Neural progenitor cell (in vitro differentiated cells): ENCODE data around the gene CDC42EP1. TPM values are rescaled to one million over a fixed set of nuclear protein-coding genes. Genes with fewer than 3 reads are reported as not detected.
"Not testable (repeated sequence)": the region's sequence is repeated elsewhere in the genome, so short reads cannot be mapped to it uniquely, and the experiment has no call there.

Source experiments
- DNase-seq: peaks from one replicate; pipeline ENCODE4 v3.0.0-alpha.2; 2016; ENCODE audit warnings: low spot score
- H2AFZ ChIP-seq: fragments of 200-600 bp; sonication (generic); replicated peaks from 2 replicates; pipeline ENCODE4 v1.6.1; 2016; ENCODE audit warnings: antibody characterized with exemption
- H3F3A ChIP-seq: fragments of 200-600 bp; sonication (generic); 2 replicates; pipeline ENCODE4 v1.6.1; 2016; ENCODE audit warnings: antibody characterized with exemption, low read depth
- H3K27ac ChIP-seq: fragments of 200-600 bp; sonication (generic); 2 replicates; pipeline ENCODE4 v1.5.1; 2016; ENCODE audit warnings: mild to moderate bottlenecking
- H3K27me3 ChIP-seq: fragments of 200-600 bp; sonication (generic); 2 replicates; pipeline ENCODE4 v1.6.1; 2016; ENCODE audit warnings: mild to moderate bottlenecking, moderate library complexity
- H3K36me3 ChIP-seq: fragments of 200-600 bp; sonication (generic); 2 replicates; pipeline ENCODE4 v1.5.1; 2016
- H3K4me1 ChIP-seq: fragments of 200-600 bp; sonication (generic); 2 replicates; pipeline ENCODE4 v1.6.1; 2016; ENCODE audit warnings: mixed run types
- H3K4me2 ChIP-seq: fragments of 200-600 bp; sonication (generic); 2 replicates; pipeline ENCODE4 v1.6.1; 2016
- H3K4me3 ChIP-seq: fragments of 200-600 bp; sonication (generic); 2 replicates; pipeline ENCODE4 v1.5.1; 2016
- H3K79me2 ChIP-seq: fragments of 200-600 bp; sonication (generic); 2 replicates; pipeline ENCODE4 v1.6.1; 2016; ENCODE audit warnings: low read depth
- H3K9ac ChIP-seq: fragments of 200-600 bp; sonication (generic); 2 replicates; pipeline ENCODE4 v1.6.1; 2016
- H3K9me3 ChIP-seq: fragments of 200-600 bp; sonication (generic); 2 replicates; pipeline ENCODE4 v1.5.1; 2016; ENCODE audit warnings: low read depth
- H4K20me1 ChIP-seq: fragments of 200-600 bp; sonication (generic); 2 replicates; pipeline ENCODE4 v1.6.1; 2016; ENCODE audit warnings: low read depth
- H3K27ac Mint-ChIP-seq: 3 replicates; pipeline ENCODE4 v1.8.0; 2021; ENCODE audit warnings: mixed read lengths
- H3K27me3 Mint-ChIP-seq: 2 replicates; pipeline ENCODE4 v1.8.0; 2022; ENCODE audit warnings: low read depth, mild to moderate bottlenecking, inconsistent platforms, moderate library complexity, mixed read lengths; ENCODE audit not compliant: insufficient read depth
- H3K36me3 Mint-ChIP-seq: 3 replicates; pipeline ENCODE4 v1.8.0; 2021; ENCODE audit warnings: mixed read lengths
- H3K4me1 Mint-ChIP-seq: 3 replicates; pipeline ENCODE4 v1.8.0; 2021; ENCODE audit warnings: mixed read lengths
- H3K4me3 Mint-ChIP-seq: 3 replicates; pipeline ENCODE4 v1.8.0; 2021; ENCODE audit warnings: mild to moderate bottlenecking, moderate library complexity, mixed read lengths
- H3K9me3 Mint-ChIP-seq: 3 replicates; pipeline ENCODE4 v1.8.0; 2020; ENCODE audit warnings: mixed read lengths
- CTCF ChIP-seq: fragments of 200-600 bp; sonication (generic); IDR thresholded peaks from 2 replicates; pipeline ENCODE4 v1.5.1; 2017; ENCODE audit warnings: antibody characterized with exemption, mild to moderate bottlenecking
- EZH2 ChIP-seq: fragments of 200-600 bp; sonication (generic); IDR thresholded peaks from 2 replicates; pipeline ENCODE4 v1.6.1; 2017; ENCODE audit warnings: antibody characterized with exemption, mild to moderate bottlenecking, moderate library complexity
- EZH2phosphoT487 ChIP-seq: fragments of 200-600 bp; sonication (generic); IDR thresholded peaks from 2 replicates; pipeline ENCODE4 v1.6.1; 2017; ENCODE audit warnings: antibody characterized with exemption
- total RNA-seq: library from RNA; depleted of rRNA; stranded (reverse); fragments of >200 nt; gene quantifications from 2 replicates; pipeline ENCODE4 v1.2.3, GENCODE V29; 2015; ENCODE audit warnings: low replicate concordance

Gene CDC42EP1
- total RNA-seq, 1 donor from 2014 or later, result 0.84 TPM

DNA sequence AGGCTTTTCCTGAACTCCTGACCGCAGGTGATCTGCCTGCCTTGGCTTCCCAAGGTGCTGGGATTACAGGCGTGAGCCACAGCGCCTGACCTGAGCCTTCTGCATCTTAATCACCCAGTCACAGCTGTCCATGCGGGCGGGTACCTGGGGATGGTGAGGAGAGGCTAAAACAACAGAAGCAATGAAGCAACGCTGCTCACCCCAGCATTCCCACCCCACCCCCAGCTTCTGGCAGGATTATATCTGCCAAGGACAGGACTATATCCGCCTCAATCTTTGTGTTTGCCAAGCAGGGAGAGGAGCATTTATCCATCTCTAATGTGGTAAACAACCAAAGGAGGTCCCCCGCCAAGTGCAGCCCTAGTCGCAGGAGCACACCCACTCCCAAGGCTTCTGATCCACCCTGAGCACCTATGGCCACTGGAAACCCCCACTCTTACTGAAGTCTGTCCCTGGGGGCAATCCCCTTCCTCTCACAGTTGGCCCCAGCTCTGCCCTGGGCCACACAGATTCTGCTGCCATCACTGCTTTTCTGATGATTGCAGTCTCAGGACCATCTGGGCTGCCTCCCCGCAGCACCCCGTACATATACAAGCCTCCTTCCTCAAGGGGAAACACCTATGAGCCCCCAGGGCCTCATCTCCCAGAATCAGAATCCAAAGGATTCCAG lies 28.4 kb downstream of the CDC42EP1 start:
- no peaks in the 10 kb centered on the region for H3K9me3 Mint-ChIP-seq
- no peak for TF ChIP-seq EZH2
- no peak for TF ChIP-seq EZH2phosphoT487
- no peak for TF ChIP-seq CTCF
- no peaks in the 10 kb centered on the region for H3K36me3 ChIP-seq
- no peaks in the 10 kb centered on the region for H3K36me3 Mint-ChIP-seq
- no peak overlapping the region for H2AFZ ChIP-seq
- H3K27ac ChIP-seq, result no peak overlapping the region
- peak overlapping the region; percentile 83 for H3K27ac Mint-ChIP-seq
- H3K4me1 ChIP-seq, result no peaks in the 10 kb centered on the region
- no peak for DNase-seq
- H3K4me3 ChIP-seq, result no peak overlapping the region
- no peaks in the 10 kb centered on the region for H3K79me2 ChIP-seq
- no peaks in the 10 kb centered on the region for H4K20me1 ChIP-seq
- H3K9me3 ChIP-seq, result no peaks in the 10 kb centered on the region
- H3K27me3 Mint-ChIP-seq, result peaks cover 7% of the 10 kb centered on the region
- H3K27me3 ChIP-seq, result no peaks in the 10 kb centered on the region
- no peak overlapping the region for H3K4me3 Mint-ChIP-seq
- H3K4me2 ChIP-seq, result no peak overlapping the region
- peaks cover 16% of the 10 kb centered on the region for H3K4me1 Mint-ChIP-seq
- no peak overlapping the region for H3K9ac ChIP-seq
- H3F3A ChIP-seq, result peaks cover 9% of the 10 kb centered on the region

GRCh38 chr22:37589636-37590035 lies 29.4 kb downstream of the CDC42EP1 start:
- H3K4me1 ChIP-seq, result no peaks in the 10 kb centered on the region
- H3K27ac ChIP-seq, result no peak overlapping the region
- H3K4me3 ChIP-seq, result no peak overlapping the region
- TF ChIP-seq EZH2 (no peak), EZH2phosphoT487 (no peak), CTCF (no peak)
- no peaks in the 10 kb centered on the region for H3K9me3 Mint-ChIP-seq
- H3K36me3 ChIP-seq, result no peaks in the 10 kb centered on the region
- no peaks in the 10 kb centered on the region for H3K9me3 ChIP-seq
- H3K4me1 Mint-ChIP-seq, result peaks cover 16% of the 10 kb centered on the region
- no peak overlapping the region for H2AFZ ChIP-seq
- no peaks in the 10 kb centered on the region for H3K27me3 ChIP-seq
- no peaks in the 10 kb centered on the region for H4K20me1 ChIP-seq
- H3K4me2 ChIP-seq, result no peak overlapping the region
- H3K79me2 ChIP-seq, result no peaks in the 10 kb centered on the region
- H3K27ac Mint-ChIP-seq, result no peak overlapping the region
- no peak overlapping the region for H3K4me3 Mint-ChIP-seq
- H3K9ac ChIP-seq, result no peak overlapping the region
- no peak for DNase-seq
- no peaks in the 10 kb centered on the region for H3K36me3 Mint-ChIP-seq
- peaks cover 11% of the 10 kb centered on the region for H3K27me3 Mint-ChIP-seq
- peaks cover 9% of the 10 kb centered on the region for H3F3A ChIP-seq

- H3K4me1 ChIP-seq, H3K36me3 Mint-ChIP-seq, H3F3A ChIP-seq, H3K9ac ChIP-seq, H3K9me3 Mint-ChIP-seq, H3K36me3 ChIP-seq, H3K4me2 ChIP-seq, DNase-seq, H2AFZ ChIP-seq, H3K4me3 ChIP-seq, H3K27ac ChIP-seq, H3K9me3 ChIP-seq, H3K79me2 ChIP-seq, H3K4me3 Mint-ChIP-seq, H4K20me1 ChIP-seq, H3K27ac Mint-ChIP-seq, H3K27me3 ChIP-seq: not testable (repeated sequence)
- Mint-ChIP-seq H3K27me3 (peaks cover 11% of the 10 kb centered on the region), H3K4me1 (peaks cover 12% of the 10 kb centered on the region)
Observed at GRCh38 chr22:37591081-37591480, 30.8 kb downstream of the CDC42EP1 start.

DNA sequence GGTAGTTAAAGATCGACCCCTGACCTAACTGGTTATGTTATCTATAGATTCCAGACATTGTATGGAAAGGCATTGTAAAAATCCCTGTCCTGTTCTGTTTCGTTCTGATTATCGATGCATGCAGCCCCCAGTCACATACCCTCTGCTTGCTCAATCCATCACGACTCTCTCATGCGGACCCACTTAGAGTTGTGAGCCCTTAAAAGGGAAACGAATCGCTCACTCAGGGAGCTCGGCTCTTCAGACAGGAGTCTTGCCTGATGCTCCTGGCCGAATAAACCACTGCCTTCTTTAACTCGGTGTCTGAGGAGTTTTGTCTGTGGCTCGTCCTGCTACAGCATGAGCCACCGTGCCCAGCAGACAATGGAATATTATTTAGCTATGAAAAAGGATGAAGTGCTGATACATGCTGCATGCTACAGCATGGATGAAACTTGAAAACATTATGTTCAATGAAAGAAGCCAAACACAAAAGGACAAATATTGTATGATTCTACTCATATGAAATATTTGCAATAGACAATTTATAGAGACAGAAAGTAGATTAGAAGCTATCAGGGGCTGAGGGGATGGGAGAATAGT lies 31.6 kb downstream of the CDC42EP1 start:
- H3K4me3 ChIP-seq, result peak overlapping the region; percentile 19
- Mint-ChIP-seq H3K4me3 (peak overlapping the region; percentile 85), H3K4me1 (peaks cover 12% of the 10 kb centered on the region), H3K36me3 (no peaks in the 10 kb centered on the region), H3K27ac (peak overlapping the region; percentile 51), H3K9me3 (no peaks in the 10 kb centered on the region), H3K27me3 (peaks cover 15% of the 10 kb centered on the region)
- H3K9ac ChIP-seq, result no peak overlapping the region
- no peak overlapping the region for H3K27ac ChIP-seq
- DNase-seq, result no peak
- no peaks in the 10 kb centered on the region for H4K20me1 ChIP-seq
- H3K27me3 ChIP-seq, result no peaks in the 10 kb centered on the region
- H3K36me3 ChIP-seq, result no peaks in the 10 kb centered on the region
- H2AFZ ChIP-seq, result peak overlapping the region; percentile 40
- no peaks in the 10 kb centered on the region for H3K79me2 ChIP-seq
- no peaks in the 10 kb centered on the region for H3K9me3 ChIP-seq
- TF ChIP-seq EZH2phosphoT487 (no peak), EZH2 (no peak)
- H3F3A ChIP-seq, result peaks cover 5% of the 10 kb centered on the region
- H3K4me2 ChIP-seq, result peak overlapping the region; percentile 45
- H3K4me1 ChIP-seq, result no peaks in the 10 kb centered on the region
